ENCODE measurements around the gene CHDH. TPM values are rescaled to one million over a fixed set of nuclear protein-coding genes. Genes with fewer than 3 reads are reported as not detected.
A peak's percentile ranks its signal among the peaks of the same experiment; 100 is the strongest.

CHDH gene
- total RNA-seq, 1 donor from 2014 or later: 11.0 TPM

DNA sequence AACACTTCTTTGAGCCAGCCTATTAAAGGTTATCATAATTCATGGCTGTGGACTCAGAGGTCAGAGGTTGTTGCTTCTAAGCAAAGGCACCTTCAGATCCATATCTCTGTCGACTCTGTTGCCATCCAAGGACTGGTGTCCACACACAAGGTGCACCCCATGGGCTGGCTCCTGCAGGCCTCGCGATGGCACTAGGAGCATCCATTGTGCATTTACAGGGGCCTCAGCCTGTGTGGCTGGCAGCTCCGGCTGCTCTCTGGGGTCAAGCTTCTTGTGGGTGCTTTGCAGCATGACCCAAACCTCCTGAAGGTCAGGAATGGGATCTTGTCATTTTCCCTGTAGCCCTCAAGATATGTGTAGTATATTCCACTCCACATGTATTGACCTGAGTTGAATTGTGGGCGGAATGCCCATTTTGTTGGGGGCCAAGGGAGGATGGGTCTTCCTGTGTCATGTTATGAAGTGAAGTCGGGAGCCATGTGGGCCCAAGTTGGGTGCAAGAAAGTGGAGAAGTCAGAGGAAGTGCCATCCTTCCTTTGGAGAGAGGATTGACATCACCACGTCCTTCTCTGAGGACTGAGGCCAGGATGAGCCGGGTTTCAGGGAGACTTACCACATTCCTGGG lies 43.9 kb downstream of the CHDH start:
- ATAC-seq (no peak), DNase-seq (ENCODE audit: missing footprints) (no peak)
- intact Hi-C loops (cut with DNase I): no loop called here

DNA sequence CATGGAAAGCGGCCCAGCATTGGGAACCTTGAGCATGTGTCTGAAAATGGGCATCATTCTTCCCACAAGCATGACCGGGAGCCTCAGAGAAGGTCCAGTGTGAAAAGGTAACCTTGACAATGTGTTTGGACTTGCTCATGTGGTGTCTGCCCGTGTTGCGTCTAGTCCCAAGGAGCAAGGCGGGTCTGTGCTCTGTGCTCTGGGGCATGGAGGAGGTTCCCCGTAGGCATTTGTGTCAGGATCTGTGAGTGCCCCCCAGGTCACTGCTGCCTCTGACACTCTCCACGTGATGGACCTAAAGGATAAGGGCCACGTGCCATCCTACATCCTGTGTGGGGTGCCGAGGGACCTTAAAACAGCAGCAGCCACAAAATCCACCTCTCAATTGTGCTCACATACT lies 44.9 kb downstream of the CHDH start:
- no peak for ATAC-seq
- intact Hi-C loops (cut with DNase I): no loop called here

DNA sequence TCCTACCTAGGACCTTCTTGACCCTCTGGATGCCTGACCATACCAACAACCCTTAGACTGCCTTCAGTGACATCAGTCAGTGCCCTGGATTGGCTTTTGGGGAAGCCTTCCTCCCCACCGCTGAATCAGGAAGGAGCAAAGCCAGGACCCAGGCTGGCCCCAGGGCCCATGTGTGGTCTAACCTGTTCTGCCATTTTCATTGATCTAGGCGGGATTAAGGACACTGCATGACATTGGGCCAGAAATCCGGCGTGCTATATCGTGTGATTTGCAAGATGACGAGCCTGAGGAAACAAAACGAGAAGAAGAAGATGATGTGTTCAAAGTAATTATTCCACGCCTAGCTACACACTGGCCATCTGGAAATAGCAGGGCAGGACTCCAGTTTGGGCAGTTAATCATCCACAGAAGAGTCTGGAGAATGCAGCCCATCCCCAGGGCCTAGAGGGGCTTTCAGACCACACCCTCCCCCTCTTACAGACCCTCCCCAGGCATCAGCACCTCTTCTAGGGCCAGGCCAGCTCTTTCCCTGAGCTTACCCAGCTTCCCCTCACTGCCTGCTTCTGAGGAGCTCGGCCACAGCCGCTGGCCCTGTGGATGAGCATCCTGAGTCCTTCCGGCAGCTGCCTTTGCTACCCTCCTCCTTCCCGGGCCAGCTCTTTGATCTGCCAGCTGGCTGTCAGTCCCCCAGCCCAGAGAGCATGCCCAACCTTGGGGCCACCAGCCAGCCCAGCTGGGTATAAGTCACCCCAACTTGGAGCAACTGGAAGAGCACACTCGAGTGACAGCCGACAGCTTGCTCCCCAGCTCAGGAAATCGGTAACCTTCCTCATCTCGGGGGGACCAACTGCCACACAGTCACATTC lies 45.9 kb downstream of the CHDH start:
- DNase-seq (ENCODE audit: missing footprints): no peak
- intact Hi-C loops (cut with DNase I): no loop called here
- no peak for ATAC-seq

More for the DNA sequence above, 44.9 kb downstream of the CHDH start:
- no peak for DNase-seq (ENCODE audit: missing footprints)

DNA sequence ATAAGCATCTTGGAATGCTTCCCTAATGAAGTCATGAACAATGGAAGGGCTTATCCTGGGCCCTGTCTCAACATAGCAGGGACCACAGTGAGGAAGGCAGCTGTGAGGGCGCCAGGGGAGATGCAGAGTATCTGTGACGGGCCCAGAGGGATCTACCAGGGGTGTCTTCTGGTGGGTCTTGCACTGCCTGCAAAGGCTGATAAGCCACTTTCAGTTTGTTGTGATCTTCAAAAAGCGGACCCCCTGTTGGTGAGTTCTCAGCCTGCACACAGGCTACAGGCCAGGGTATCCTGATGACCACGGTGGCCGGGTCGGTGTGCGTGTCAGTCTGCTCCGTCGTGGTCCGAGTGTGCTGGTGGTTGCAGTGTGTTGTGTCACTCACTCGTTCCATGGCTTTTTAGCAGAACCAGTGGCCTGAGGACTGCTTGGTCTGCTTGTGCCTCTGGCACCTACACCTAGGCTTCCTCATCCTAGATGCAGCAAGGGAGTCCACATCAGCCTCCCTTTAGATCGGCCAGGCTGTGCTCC lies 46.8 kb downstream of the CHDH start:
- ATAC-seq (no peak), DNase-seq (ENCODE audit: missing footprints) (no peak)
- intact Hi-C loops (cut with DNase I): no loop called here

DNA sequence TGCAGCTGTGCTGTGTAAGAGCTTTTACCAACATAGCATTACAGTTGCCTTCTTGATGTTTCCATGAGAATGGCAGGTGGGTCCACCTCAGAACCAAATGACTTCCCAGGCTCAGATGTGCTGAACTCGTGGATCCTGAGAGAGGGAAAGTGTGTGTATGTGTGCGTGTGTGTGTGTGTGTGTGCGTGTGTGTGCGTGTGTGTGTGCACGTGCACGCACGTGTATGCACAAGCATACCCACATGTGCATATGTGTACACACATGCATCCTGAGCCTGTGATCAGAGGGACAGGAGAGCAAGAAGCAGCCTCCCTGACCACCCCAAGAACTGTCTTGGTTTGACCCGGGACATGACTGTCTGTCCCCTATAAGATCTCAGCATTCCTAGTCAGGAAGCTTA lies 48.1 kb downstream of the CHDH start:
- DNase-seq (ENCODE audit: missing footprints) (no peak), ATAC-seq (no peak)
- intact Hi-C loops (cut with DNase I): no loop called here

DNA sequence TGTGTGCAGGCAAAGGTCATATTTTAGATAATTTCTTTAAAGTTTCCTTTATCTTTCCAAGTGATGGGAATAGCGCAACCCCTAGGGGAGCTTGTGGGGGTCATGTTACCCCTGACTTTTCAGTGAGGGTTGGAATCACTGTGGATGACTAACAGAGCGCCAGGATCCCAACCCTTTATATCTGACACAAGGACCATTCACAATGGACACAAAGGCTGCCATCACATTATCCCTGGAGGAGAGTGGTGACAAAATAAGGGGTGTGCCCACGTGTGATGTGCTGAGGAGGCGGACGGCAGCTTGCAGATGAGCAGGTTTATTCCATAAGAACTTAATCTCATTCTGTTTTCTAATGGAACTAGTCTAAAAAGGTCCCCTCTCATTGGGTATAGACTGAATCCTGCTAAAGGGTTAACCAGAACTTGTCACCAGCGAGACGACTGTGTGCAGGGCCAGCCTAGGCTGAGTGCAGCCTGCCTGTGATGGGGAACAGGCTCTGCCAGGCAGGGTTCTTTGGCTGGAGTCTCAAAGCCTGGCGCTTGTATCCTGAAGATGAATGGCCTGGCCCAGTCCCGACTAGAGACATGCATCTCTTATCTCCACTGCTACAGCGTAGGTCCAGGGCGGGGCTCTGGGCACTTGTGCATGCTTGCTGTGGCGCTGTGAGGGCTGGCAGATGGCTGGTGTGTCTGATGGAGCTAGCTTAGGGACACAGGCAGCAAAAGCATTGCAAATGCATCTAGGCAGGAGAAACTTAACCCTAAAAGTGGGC lies 50.2 kb downstream of the CHDH start:
- intact Hi-C loops (cut with DNase I): no loop called here
- DNase-seq (ENCODE audit: missing footprints): peak; percentile 81
- ATAC-seq: peak; percentile 94

DNA sequence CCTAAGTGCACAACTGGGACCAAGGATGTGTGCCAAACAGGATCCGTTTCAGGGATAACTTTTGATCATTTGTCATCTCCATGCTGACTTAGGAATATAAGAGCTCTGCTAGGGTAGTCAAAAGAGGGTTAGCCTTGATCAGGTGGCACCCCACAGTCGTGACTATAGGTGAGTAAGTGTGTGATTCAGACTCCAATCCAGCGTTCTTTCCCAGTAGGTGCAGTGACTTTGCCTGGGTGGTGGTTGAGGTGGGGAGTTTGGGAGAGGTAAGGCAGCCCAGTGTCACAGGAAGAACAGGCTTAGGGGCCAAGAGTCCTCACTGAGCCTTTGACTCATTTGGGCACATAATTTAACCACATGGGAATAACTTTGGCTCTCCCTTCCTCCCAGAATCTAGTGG lies 51.0 kb downstream of the CHDH start:
- intact Hi-C loops (cut with DNase I): no loop called here
- DNase-seq (ENCODE audit: missing footprints) (no peak), ATAC-seq (no peak)

DNA sequence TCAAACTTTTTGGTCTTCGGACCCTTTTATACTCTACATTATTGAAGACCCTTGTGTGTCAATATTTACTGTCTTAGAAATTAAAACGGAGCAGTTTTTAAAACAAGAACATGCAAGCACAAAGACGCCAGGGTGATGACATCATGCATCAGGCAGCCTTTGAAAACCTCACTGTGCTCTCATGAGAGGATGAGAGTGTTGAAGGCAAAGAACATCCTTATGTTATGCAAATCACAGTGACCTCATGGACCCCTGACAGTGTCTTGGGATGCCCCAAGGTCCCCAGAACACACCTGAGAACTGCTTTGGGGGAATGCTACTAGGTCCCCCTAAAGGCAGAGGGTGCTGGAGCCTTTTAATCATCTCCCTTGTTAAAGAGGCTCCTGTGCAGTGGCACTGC lies 51.6 kb downstream of the CHDH start:
- ATAC-seq (no peak), DNase-seq (ENCODE audit: missing footprints) (no peak)
- intact Hi-C loops (cut with DNase I): no loop called here

DNA sequence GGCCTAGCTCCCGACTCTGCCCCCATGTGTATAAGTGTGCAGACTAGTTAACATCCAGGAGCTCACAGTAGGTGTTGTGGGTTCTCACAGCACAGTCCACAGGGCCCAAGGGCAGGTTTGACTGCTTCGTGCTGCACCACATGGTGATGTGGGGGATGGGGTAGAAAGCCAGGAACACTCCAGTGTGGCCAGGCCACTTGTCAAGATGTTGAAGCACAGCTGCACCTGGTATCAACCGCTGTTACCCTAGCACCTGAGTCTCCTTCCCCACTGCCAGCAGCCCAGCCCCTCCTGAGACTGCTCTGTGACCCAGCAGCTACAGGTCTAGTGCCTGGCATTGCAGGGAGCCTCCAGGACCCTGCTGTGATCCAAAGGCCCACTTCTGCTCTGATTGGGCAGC lies 53.4 kb downstream of the CHDH start:
- DNase-seq (ENCODE audit: missing footprints): no peak
- intact Hi-C loops (cut with DNase I): no loop called here

DNA sequence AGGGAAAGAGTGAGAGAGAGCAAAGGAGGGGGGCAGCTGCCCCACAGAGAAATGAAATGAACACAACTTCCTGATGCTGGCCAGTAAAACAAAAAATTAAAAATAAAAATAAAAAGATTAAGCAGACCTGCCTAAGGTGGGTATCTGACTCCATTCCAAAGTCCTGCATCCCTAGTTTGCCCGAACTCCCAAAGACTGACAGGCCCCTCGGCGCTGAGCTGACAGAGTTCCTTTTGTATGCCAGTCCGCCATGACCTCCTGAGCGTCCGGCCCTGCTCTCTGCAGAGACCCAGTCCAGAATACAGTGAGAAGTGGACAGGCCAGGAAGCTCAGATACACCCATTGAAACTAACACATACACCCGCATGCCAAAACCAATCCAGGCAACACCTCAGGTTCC lies 54.9 kb downstream of the CHDH start:
- no peak for ATAC-seq
- intact Hi-C loops (cut with DNase I): no loop called here
- DNase-seq (ENCODE audit: missing footprints): no peak

More for the DNA sequence above, 53.4 kb downstream of the CHDH start:
- ATAC-seq: no peak

DNA sequence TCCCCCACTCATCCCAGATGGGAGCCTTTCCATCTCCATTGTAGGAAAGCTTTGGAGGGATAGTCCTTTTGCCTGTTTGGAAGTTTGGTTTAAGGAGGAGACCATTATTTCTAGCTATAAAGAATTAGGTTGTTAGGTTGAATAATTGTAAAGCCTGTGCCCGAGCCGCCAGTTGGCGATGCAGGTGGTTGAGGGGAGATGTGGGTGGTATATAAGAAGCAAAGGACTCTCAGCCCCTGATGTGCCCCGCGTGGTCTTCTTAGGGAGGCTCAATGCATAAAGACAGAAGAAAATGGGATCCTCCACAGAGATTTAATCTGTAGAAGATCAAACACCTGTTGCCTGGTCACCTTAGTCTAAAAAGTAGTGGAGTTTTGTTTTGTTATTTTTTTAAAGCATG lies 55.7 kb downstream of the CHDH start:
- DNase-seq (ENCODE audit: missing footprints) (no peak), ATAC-seq (no peak)
- intact Hi-C loops (cut with DNase I): no loop called here

DNA sequence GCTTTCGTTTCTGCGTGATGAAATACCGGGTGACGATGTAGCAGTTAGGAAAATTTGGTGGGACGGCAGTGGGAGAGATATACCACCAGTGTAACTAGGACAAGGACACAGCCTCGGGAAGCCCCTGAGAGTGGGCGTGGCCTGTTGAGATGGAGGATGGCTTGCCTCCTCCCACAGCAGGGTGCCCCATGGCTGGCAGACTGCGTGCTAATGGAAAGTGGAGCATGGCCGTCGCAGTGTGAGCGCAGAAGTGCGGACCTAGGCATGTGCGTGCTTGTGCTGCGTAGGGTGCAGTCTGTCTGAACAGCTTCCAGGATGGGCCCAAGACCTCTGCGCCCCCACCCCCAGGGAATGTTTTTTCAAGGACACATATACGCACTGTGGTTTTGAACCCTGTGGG lies 56.8 kb downstream of the CHDH start:
- ATAC-seq (no peak), DNase-seq (ENCODE audit: missing footprints) (no peak)
- intact Hi-C loops (cut with DNase I): no loop called here

DNA sequence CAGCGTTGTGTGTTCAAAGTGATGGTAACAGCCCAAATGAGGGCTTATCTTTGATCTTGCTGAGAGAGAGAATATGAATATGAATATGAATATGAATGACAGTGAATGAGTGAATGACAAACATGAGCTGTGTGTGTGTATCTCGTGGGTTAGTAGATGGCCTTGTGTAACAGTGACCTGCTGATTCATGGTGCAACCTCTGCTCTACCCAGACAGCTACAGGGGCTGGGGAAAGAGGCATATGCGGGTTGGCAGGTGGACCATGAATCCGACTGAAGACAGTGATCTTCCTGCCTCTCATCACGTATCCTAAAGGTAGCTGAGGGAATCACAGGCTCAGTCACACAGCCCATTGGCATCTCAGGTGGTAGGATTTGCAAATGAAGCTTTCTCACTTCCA lies 58.2 kb downstream of the CHDH start:
- ATAC-seq: no peak
- intact Hi-C loops (cut with DNase I): no loop called here

DNA sequence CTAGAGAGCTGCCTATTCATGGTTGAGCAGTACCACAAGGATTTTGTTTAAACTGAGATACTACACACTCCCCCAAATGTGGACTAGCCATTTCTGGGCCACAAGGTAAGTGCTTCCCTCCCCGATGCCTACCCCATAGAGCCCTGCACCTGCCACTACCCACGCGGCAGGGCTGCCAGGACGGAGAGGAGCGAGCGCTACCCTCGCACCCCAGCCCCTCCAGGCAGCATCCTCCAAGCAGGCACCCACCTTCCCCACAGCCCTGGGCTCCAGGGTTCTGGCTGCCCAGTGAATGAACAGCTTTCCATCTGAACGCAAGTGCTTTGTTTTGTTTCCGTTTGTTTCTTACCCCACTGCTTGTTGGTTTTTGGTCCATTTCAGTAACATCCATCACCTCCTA lies 59.2 kb downstream of the CHDH start:
- no peak for ATAC-seq
- intact Hi-C loops (cut with DNase I): no loop called here

More for the DNA sequence above, 58.2 kb downstream of the CHDH start:
- no peak for DNase-seq (ENCODE audit: missing footprints)

DNA sequence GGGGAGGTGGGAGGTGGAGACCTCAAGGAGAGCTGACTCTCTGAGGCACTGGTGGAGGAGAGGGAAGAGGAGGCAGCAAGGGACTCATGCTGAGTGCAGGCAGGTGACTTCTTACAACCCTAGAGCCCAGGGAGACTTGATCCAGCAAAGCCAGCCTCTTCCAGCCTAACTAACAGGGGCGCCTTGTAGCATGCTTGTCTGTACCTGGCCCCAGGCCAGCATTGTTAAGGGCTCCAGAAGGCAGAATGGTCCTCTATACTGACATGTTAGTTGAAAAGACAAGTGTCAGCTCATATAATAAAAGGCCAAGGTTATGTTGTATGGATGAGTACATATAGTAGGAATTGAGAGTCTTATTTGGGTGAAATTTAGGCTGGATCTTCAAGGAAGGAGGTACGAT lies 65.4 kb downstream of the CHDH start:
- DNase-seq (ENCODE audit: missing footprints): no peak
- intact Hi-C loops (cut with DNase I): no loop called here
- ATAC-seq: no peak

More for the DNA sequence above, 59.2 kb downstream of the CHDH start:
- no peak for DNase-seq (ENCODE audit: missing footprints)

DNA sequence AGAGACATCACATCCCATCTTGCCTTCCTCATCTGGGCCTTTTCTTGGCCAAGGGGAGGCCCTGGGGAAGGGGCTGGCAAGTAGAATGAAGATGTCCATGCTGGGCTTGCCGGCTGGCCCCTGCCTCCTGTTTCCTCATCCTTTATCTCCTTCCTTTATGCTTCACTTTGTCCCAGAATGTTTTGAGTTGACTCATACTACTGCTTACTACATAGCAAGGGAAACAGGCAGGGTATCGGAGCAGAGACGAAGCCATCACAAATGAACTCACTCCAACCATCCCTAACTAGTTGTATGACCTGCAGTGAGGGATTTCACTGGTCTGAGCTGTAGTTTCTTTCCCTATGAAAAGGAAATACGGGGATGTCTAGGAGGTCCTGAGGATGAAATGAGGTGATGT lies 66.0 kb downstream of the CHDH start:
- no peak for ATAC-seq
- intact Hi-C loops (cut with DNase I): no loop called here
- DNase-seq (ENCODE audit: missing footprints): no peak

DNA sequence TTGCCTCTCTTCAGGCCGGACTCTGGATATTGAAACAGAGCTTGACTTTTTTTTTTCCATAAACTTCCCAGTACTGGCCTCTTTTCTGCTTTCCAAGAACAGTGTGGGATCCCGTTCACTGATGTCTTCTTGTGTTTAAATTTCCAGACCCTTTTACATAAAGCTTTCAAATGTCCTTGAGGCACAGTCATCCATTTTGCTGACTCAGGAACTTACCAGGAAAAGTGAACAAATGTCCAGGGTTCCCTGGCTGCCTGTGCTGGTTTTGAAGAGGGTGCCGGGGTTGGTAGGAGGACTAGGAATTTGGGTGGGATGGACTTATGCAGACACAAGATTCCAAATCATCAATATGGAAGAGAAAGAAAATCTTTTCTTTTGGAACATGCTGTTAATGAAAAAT lies 68.1 kb downstream of the CHDH start:
- no peak for ATAC-seq
- intact Hi-C loops (cut with DNase I): no loop called here
- DNase-seq (ENCODE audit: missing footprints): no peak

DNA sequence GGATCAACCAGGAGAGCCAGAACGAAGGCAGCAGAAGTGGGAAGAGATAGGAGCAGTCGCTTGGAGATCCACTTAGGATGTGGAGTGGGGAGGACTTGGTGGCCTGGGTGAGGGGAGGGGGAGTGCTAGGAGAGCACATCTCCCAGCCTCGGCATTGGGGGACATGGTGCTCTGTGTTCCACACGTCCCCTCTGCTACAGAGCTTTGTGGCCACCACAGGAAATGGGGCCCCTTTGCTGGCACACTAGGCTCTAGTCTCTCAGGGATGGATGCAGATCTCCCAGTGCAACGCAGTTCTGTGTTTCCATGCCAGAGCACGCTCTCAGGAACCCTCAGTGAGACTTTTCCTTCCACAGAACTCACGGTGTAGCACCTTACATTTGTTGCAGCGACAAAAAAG lies 68.8 kb downstream of the CHDH start:
- intact Hi-C loops (cut with DNase I): no loop called here
- no peak for ATAC-seq
- DNase-seq (ENCODE audit: missing footprints): no peak

DNA sequence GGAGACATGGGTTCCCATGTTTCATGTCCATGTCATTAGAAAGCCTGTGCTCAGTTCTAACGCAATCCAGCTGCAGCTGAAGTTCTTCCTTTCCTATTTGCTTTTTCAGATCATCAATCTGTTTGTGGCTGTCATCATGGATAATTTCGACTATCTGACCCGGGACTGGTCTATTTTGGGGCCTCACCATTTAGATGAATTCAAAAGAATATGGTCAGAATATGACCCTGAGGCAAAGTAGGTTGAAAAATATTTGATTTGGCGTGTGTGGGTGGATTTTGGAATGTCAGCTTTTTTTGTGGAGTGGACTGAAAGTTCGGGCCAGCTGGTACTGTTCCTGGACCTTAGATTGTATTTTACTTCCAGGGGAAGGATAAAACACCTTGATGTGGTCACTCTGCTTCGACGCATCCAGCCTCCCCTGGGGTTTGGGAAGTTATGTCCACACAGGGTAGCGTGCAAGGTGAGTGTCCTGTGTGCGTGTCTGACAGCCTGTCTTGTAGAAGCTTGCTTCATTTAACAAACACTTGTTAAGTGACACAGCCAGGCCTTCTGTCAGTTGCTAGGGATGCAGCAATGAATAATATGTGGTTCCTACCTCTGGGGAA lies 69.6 kb downstream of the CHDH start:
- DNase-seq (ENCODE audit: missing footprints) (no peak), ATAC-seq (no peak)
- intact Hi-C loops (cut with DNase I): no loop called here
